Trophoblast cell (in vitro differentiated cells and primary cell): ENCODE measurements around the gene ALG14.

Experiments
- DNase-seq, 2 donors: peaks; one replicate each; pipeline ENCODE4 v3.0.0-alpha.2; 2016
- H2AFZ ChIP-seq: 2 replicates; pipeline ENCODE4 v1.6.1; 2013; ENCODE audit warnings: low read length, moderate library complexity, mild to moderate bottlenecking; ENCODE audit not compliant: insufficient read depth, poor library complexity
- H2AK5ac ChIP-seq: 2 replicates; pipeline ENCODE4 v1.6.1; 2013; ENCODE audit warnings: mild to moderate bottlenecking, low read length
- H2BK120ac ChIP-seq: 2 replicates; pipeline ENCODE4 v1.6.1; 2013; ENCODE audit warnings: low read length, mild to moderate bottlenecking, moderate library complexity; ENCODE audit not compliant: insufficient read depth, poor library complexity
- H2BK12ac ChIP-seq: 2 replicates; pipeline ENCODE4 v1.6.1; 2013; ENCODE audit warnings: mild to moderate bottlenecking, low read length, moderate library complexity
- H2BK5ac ChIP-seq: 2 replicates; pipeline ENCODE4 v1.6.1; 2013; ENCODE audit warnings: low read length, low read depth, moderate library complexity, mild to moderate bottlenecking; ENCODE audit not compliant: poor library complexity
- H3K14ac ChIP-seq: 2 replicates; pipeline ENCODE4 v1.6.1; 2013; ENCODE audit warnings: mild to moderate bottlenecking, low read length
- H3K18ac ChIP-seq: 2 replicates; pipeline ENCODE4 v1.6.1; 2013; ENCODE audit warnings: mild to moderate bottlenecking, low read length
- H3K23ac ChIP-seq: 2 replicates; pipeline ENCODE4 v1.6.1; 2013; ENCODE audit warnings: low read length
- H3K27ac ChIP-seq: 2 replicates; pipeline ENCODE4 v1.5.1; 2013; ENCODE audit warnings: low read depth, mild to moderate bottlenecking, inconsistent platforms, low read length, moderate library complexity
- H3K27me3 ChIP-seq: 2 replicates; pipeline ENCODE4 v1.6.1; 2013; ENCODE audit warnings: inconsistent platforms, mild to moderate bottlenecking, low read length, moderate library complexity; ENCODE audit not compliant: insufficient read depth
- H3K36me3 ChIP-seq, 2 experiments: 1 replicate in 1 of 2; 2 replicates in 1 of 2; pipeline ENCODE4 v1.6.1; 2013; ENCODE audit warnings: low read length in 2 of 2, mild to moderate bottlenecking in 2 of 2, moderate library complexity in 1 of 2; ENCODE audit not compliant: insufficient read depth in 2 of 2, control insufficient read depth in 1 of 2
- H3K4ac ChIP-seq: 2 replicates; pipeline ENCODE4 v1.6.1; 2013; ENCODE audit warnings: low read depth, mild to moderate bottlenecking, low read length, moderate library complexity
- H3K4me1 ChIP-seq, 2 experiments: 1 replicate in 1 of 2; 2 replicates in 1 of 2; pipeline ENCODE4 v1.6.1; 2013; ENCODE audit warnings: low read length in 2 of 2, mild to moderate bottlenecking in 2 of 2, moderate library complexity in 1 of 2; ENCODE audit not compliant: insufficient read depth in 2 of 2, control insufficient read depth in 1 of 2
- H3K4me2 ChIP-seq: 2 replicates; pipeline ENCODE4 v1.6.1; 2013; ENCODE audit warnings: inconsistent platforms, mild to moderate bottlenecking, low read length, moderate library complexity
- H3K4me3 ChIP-seq: 2 replicates; pipeline ENCODE4 v1.5.1; 2013; ENCODE audit warnings: mild to moderate bottlenecking, low read depth, low read length, inconsistent platforms
- H3K79me1 ChIP-seq: one replicate; pipeline ENCODE4 v1.6.1; 2013; ENCODE audit warnings: low read length
- H3K79me2 ChIP-seq: 2 replicates; pipeline ENCODE4 v1.6.1; 2013; ENCODE audit warnings: low read length, mild to moderate bottlenecking; ENCODE audit not compliant: control insufficient read depth, insufficient read depth, poor library complexity
- H3K9ac ChIP-seq: 2 replicates; pipeline ENCODE4 v1.6.1; 2013; ENCODE audit warnings: mild to moderate bottlenecking, low read length
- H3K9me3 ChIP-seq: 2 replicates; pipeline ENCODE4 v1.6.1; 2013; ENCODE audit warnings: low read depth, mild to moderate bottlenecking, control low read depth, inconsistent platforms, low read length; ENCODE audit not compliant: insufficient read depth
- H4K12ac ChIP-seq: 2 replicates; pipeline ENCODE4 v1.6.1; 2013; ENCODE audit warnings: low read depth, mild to moderate bottlenecking, low read length, moderate library complexity
- H4K8ac ChIP-seq: 2 replicates; pipeline ENCODE4 v1.6.1; 2013; ENCODE audit warnings: low read depth, mild to moderate bottlenecking, low read length, moderate library complexity
- H4K91ac ChIP-seq: one replicate; pipeline ENCODE4 v1.6.1; 2013; ENCODE audit warnings: low read depth, mild to moderate bottlenecking, low read length, moderate library complexity
- WGBS: extraction: QIAGEN DNeasy Blood & Tissue Kit; methylation state at CpG from one replicate; pipeline ENCODE4 v1.1.7; 2013; ENCODE audit warnings: missing lambda C conversion rate; ENCODE audit not compliant: insufficient read length, insufficient coverage; ENCODE audit errors: extremely low coverage; 5-methylcytosine and 5-hydroxymethylcytosine counted together

The ALG14 gene

GRCh38 chr1:95067568-95067967, 5.2 kb downstream of the ALG14 start:
- Histone ChIP-seq H3K14ac (no peak overlapping the region), H3K4me3 (no peak overlapping the region), H3K79me1 (peaks cover under 1% of the 10 kb centered on the region), H4K91ac (no peak overlapping the region), H3K4me2 (no peak overlapping the region), H3K9me3 (peaks cover under 1% of the 10 kb centered on the region), H2AFZ (no peak overlapping the region), H3K23ac (no peak overlapping the region), H2BK12ac (no peak overlapping the region), H3K36me3 (no peaks in the 10 kb centered on the region), H3K79me2 (peaks cover under 1% of the 10 kb centered on the region), H2BK120ac (no peak overlapping the region), H4K8ac (no peak overlapping the region), H3K18ac (no peak overlapping the region), H3K4me1 (no peaks in the 10 kb centered on the region), H3K9ac (no peak overlapping the region), H3K27me3 (no peaks in the 10 kb centered on the region), H3K27ac (no peak overlapping the region), H2BK5ac (no peak overlapping the region), H4K12ac (no peak overlapping the region), H2AK5ac (no peak overlapping the region), H3K4ac (no peak overlapping the region)
- DNase-seq, result no peak
- WGBS, result no CpG with 5 or more reads among the region's 5 CpGs

GRCh38 chr1:95067062-95067461, 5.7 kb downstream of the ALG14 start:
- H3K27ac ChIP-seq, result no peak overlapping the region
- no peaks in the 10 kb centered on the region for H3K79me1 ChIP-seq
- no peak for DNase-seq
- no peak overlapping the region for H4K12ac ChIP-seq
- no peak overlapping the region for H3K14ac ChIP-seq
- H3K79me2 ChIP-seq, result no peaks in the 10 kb centered on the region
- no peak overlapping the region for H4K8ac ChIP-seq
- H2AFZ ChIP-seq, result no peak overlapping the region
- H2BK120ac ChIP-seq, result no peak overlapping the region
- no peaks in the 10 kb centered on the region for H3K4me1 ChIP-seq
- no peaks in the 10 kb centered on the region for H3K36me3 ChIP-seq
- H3K4me2 ChIP-seq, result no peak overlapping the region
- no peak overlapping the region for H3K18ac ChIP-seq
- H3K4me3 ChIP-seq, result no peak overlapping the region
- no peak overlapping the region for H4K91ac ChIP-seq
- WGBS, result no CpG with 5 or more reads among the region's 2 CpGs
- no peak overlapping the region for H3K9ac ChIP-seq
- H3K4ac ChIP-seq, result no peak overlapping the region
- no peak overlapping the region for H3K23ac ChIP-seq
- no peaks in the 10 kb centered on the region for H3K9me3 ChIP-seq
- H2AK5ac ChIP-seq, result no peak overlapping the region
- no peaks in the 10 kb centered on the region for H3K27me3 ChIP-seq
- H2BK12ac ChIP-seq, result no peak overlapping the region
- no peak overlapping the region for H2BK5ac ChIP-seq

GRCh38 chr1:95061445-95062006, 11.2 kb downstream of the ALG14 start:
- Histone ChIP-seq H3K23ac (no peak overlapping the region), H3K4me1 (no peaks in the 10 kb centered on the region), H4K8ac (no peak overlapping the region), H3K79me2 (no peaks in the 10 kb centered on the region), H3K36me3 (no peaks in the 10 kb centered on the region), H3K9ac (no peak overlapping the region), H3K14ac (no peak overlapping the region), H3K18ac (no peak overlapping the region), H2BK12ac (no peak overlapping the region), H2AK5ac (no peak overlapping the region), H3K27ac (no peak overlapping the region), H2AFZ (no peak overlapping the region), H4K12ac (no peak overlapping the region), H3K79me1 (no peaks in the 10 kb centered on the region), H4K91ac (no peak overlapping the region), H3K4me3 (no peak overlapping the region), H3K27me3 (no peaks in the 10 kb centered on the region), H2BK120ac (no peak overlapping the region), H3K4me2 (no peak overlapping the region), H2BK5ac (no peak overlapping the region), H3K4ac (no peak overlapping the region), H3K9me3 (no peaks in the 10 kb centered on the region)
- WGBS, result no CpG with 5 or more reads among the region's 3 CpGs
- DNase-seq, result no peak

- no peaks in the 10 kb centered on the region for H3K79me1 ChIP-seq
- no peak overlapping the region for H2AFZ ChIP-seq
- H3K27me3 ChIP-seq, result no peaks in the 10 kb centered on the region
- no peak for DNase-seq
- H3K36me3 ChIP-seq, result no peaks in the 10 kb centered on the region
- H4K12ac ChIP-seq, result no peak overlapping the region
- H3K9ac ChIP-seq, result no peak overlapping the region
- H3K18ac ChIP-seq, result no peak overlapping the region
- no peak overlapping the region for H3K27ac ChIP-seq
- no peak overlapping the region for H4K8ac ChIP-seq
- no peak overlapping the region for H3K4ac ChIP-seq
- no peak overlapping the region for H2BK120ac ChIP-seq
- H2BK5ac ChIP-seq, result no peak overlapping the region
- no peak overlapping the region for H3K4me3 ChIP-seq
- no peak overlapping the region for H2AK5ac ChIP-seq
- H3K79me2 ChIP-seq, result no peaks in the 10 kb centered on the region
- H3K4me2 ChIP-seq, result no peak overlapping the region
- no peak overlapping the region for H3K23ac ChIP-seq
- no peaks in the 10 kb centered on the region for H3K4me1 ChIP-seq
- no peak overlapping the region for H2BK12ac ChIP-seq
- no peaks in the 10 kb centered on the region for H3K9me3 ChIP-seq
- no CpG with 5 or more reads among the region's 9 CpGs for WGBS
- no peak overlapping the region for H3K14ac ChIP-seq
- no peak overlapping the region for H4K91ac ChIP-seq
These were observed 13.8 kb downstream of the ALG14 start for GRCh38 chr1:95058974-95059373.
